SK-N-SH (cell line): ENCODE results near the gene TEAD4. TPM values are rescaled to one million over a fixed set of nuclear protein-coding genes. Genes with fewer than 3 reads are reported as not detected.

Experiments used
- CTCF ChIA-PET: fragments of 300-600, 350-600 bp; formaldehyde crosslinking; extraction: SDS; loops from one replicate; lab custom pipeline; 2021; lab: Yijun Ruan, JAX
- POLR2A ChIA-PET: fragments of 350-600 bp; sonication (Branson Sonifier 250); formaldehyde crosslinking; extraction: SDS; loops from one replicate; lab custom pipeline; 2020; ENCODE audit warnings: antibody characterized with exemption, inconsistent platforms; lab: Yijun Ruan, JAX
- DNase-seq: peaks from one replicate; pipeline ENCODE4 v3.0.0; 2012
- H2AFZ ChIP-seq: fragments of 200-600 bp; sonication (generic); 2 replicates; pipeline ENCODE4 v1.8.1; 2016; ENCODE audit warnings: antibody characterized with exemption, mild to moderate bottlenecking, low read depth
- H3F3A ChIP-seq: fragments of 200-600 bp; sonication (generic); replicated peaks from 2 replicates; pipeline ENCODE3; 2016; ENCODE audit warnings: antibody characterized with exemption, mild to moderate bottlenecking; ENCODE audit not compliant: insufficient read depth
- H3K27ac ChIP-seq, 2 experiments: fragments of 200-500 bp in 1 of 2; fragments of 200-600 bp in 1 of 2; sonication (Bioruptor generic) in 1 of 2; sonication (generic), shearing (Covaris generic) in 1 of 2; 2 replicates each; pipeline versions ENCODE4 v1.5.1 to v1.6.1; 2014 to 2016; ENCODE audit warnings: low read depth in 2 of 2, inconsistent platforms in 1 of 2, low read length in 1 of 2, mild to moderate bottlenecking in 1 of 2, mixed read lengths in 1 of 2
- H3K27me3 ChIP-seq: fragments of 200-600 bp; sonication (generic), shearing (Covaris generic); 2 replicates; pipeline ENCODE4 v1.6.1; 2016; ENCODE audit warnings: mixed run types; ENCODE audit not compliant: insufficient read depth
- H3K36me3 ChIP-seq, 2 experiments: fragments of 200-500 bp in 1 of 2; fragments of 200-600 bp in 1 of 2; sonication (Bioruptor generic) in 1 of 2; sonication (generic) in 1 of 2; replicated peaks in 1 of 2; 2 replicates each; pipeline versions ENCODE3 to v1.5.1; 2014 to 2016; ENCODE audit warnings: low read length in 1 of 2, mild to moderate bottlenecking in 1 of 2; ENCODE audit not compliant: insufficient read depth in 2 of 2, control insufficient read depth in 1 of 2
- H3K4me1 ChIP-seq, 2 experiments: fragments of 200-500 bp in 1 of 2; fragments of 200-600 bp in 1 of 2; sonication (Bioruptor generic) in 1 of 2; sonication (generic), shearing (Covaris generic) in 1 of 2; 2 replicates each; pipeline versions ENCODE4 v1.5.1 to v1.6.1; 2014 to 2016; ENCODE audit warnings: low read depth in 1 of 2, low read length in 1 of 2, mixed run types in 1 of 2; ENCODE audit not compliant: insufficient read depth in 2 of 2, control insufficient read depth in 1 of 2
- H3K4me2 ChIP-seq: fragments of 200-600 bp; sonication (generic), shearing (Covaris generic); 2 replicates; pipeline ENCODE4 v1.6.1; 2017; ENCODE audit warnings: mixed run types
- H3K4me3 ChIP-seq, 2 experiments: fragments of 200-500 bp in 1 of 2; fragments of 200-600 bp in 1 of 2; sonication (Bioruptor generic) in 1 of 2; sonication (generic), shearing (Covaris generic) in 1 of 2; 2 replicates each; pipeline versions ENCODE4 v1.5.1 to v1.8.1; 2014 to 2016; ENCODE audit warnings: low read depth in 2 of 2, inconsistent platforms in 1 of 2, low read length in 1 of 2, mild to moderate bottlenecking in 1 of 2, mixed read lengths in 1 of 2, moderate library complexity in 1 of 2
- H3K79me2 ChIP-seq: fragments of 200-600 bp; sonication (generic); 2 replicates; pipeline ENCODE4 v1.8.1; 2017; ENCODE audit warnings: mild to moderate bottlenecking; ENCODE audit not compliant: insufficient read depth
- H3K9ac ChIP-seq: fragments of 200-600 bp; sonication (generic); 2 replicates; pipeline ENCODE4 v1.6.1; 2017; ENCODE audit warnings: mixed run types
- H3K9me2 ChIP-seq: fragments of 200-600 bp; sonication (generic); 2 replicates; pipeline ENCODE4 v1.6.1; 2017; ENCODE audit warnings: mixed run types
- H3K9me3 ChIP-seq: fragments of 200-600 bp; sonication (generic); 2 replicates; pipeline ENCODE4 v1.6.1; 2017; ENCODE audit warnings: mixed run types, mild to moderate bottlenecking, moderate library complexity
- H4K20me1 ChIP-seq: fragments of 200-600 bp; sonication (generic); 2 replicates; pipeline ENCODE4 v1.6.1; 2017; ENCODE audit warnings: mild to moderate bottlenecking, mixed run types; ENCODE audit not compliant: insufficient read depth
- CHD2 ChIP-seq: fragments of 150-350 bp; IDR thresholded peaks from 2 replicates; pipeline ENCODE4 v1.6.1; 2018; ENCODE audit warnings: low read length; ENCODE audit not compliant: partially characterized antibody
- FOXJ3 ChIP-seq: sonication (generic); formaldehyde crosslinking; IDR thresholded peaks from 2 replicates; pipeline ENCODE4 v1.5.1; 2020; ENCODE audit warnings: mild to moderate bottlenecking, missing genetic modification reagents
- FOXM1 ChIP-seq: IDR thresholded peaks from 2 replicates; pipeline ENCODE4 v1.4.0; 2012; ENCODE audit warnings: low read depth, mild to moderate bottlenecking
- GATA2 ChIP-seq: sonication (generic); formaldehyde crosslinking; IDR thresholded peaks from 2 replicates; pipeline ENCODE4 v1.5.0; 2020; ENCODE audit warnings: mild to moderate bottlenecking, missing genetic modification reagents
- MEF2A ChIP-seq: IDR thresholded peaks from 2 replicates; pipeline ENCODE4 v1.4.0; 2012; ENCODE audit warnings: low read depth, borderline replicate concordance
- NFIC ChIP-seq: IDR thresholded peaks from 2 replicates; pipeline ENCODE4 v1.4.0; 2012; ENCODE audit warnings: borderline replicate concordance
- SIN3A ChIP-seq: IDR thresholded peaks from 2 replicates; pipeline ENCODE4 v1.6.1; 2012; ENCODE audit warnings: low read depth, mild to moderate bottlenecking, low read length, moderate library complexity, borderline replicate concordance
- TEAD4 ChIP-seq: IDR thresholded peaks from 2 replicates; pipeline ENCODE4 v1.4.0; 2012; ENCODE audit warnings: mild to moderate bottlenecking, borderline replicate concordance; ENCODE audit not compliant: insufficient read depth
- YY1 ChIP-seq: IDR thresholded peaks from 2 replicates; pipeline ENCODE4 v1.4.0; 2012; ENCODE audit warnings: low read depth, mild to moderate bottlenecking
- WGBS: methylation state at CpG from one replicate; pipeline ENCODE4 v1.1.6; 2017; ENCODE audit warnings: low lambda C conversion rate; 5-methylcytosine and 5-hydroxymethylcytosine counted together
- polyA plus RNA-seq, 3 experiments: library from polyadenylated mRNA; depleted of rRNA; stranded (reverse); fragments of >200 nt; gene quantifications; 2 replicates each; pipeline ENCODE4 v1.2.3, GENCODE V29; 2012
- TF ChIP-seq, protein P1 (sequence below): IDR thresholded peaks from 2 replicates; pipeline ENCODE4 v1.6.1; 2012; ENCODE audit warnings: mild to moderate bottlenecking, low read depth, low read length, moderate library complexity
- TF ChIP-seq, protein P2 (sequence below): IDR thresholded peaks from 2 replicates; pipeline ENCODE4 v1.4.0; 2012; ENCODE audit warnings: low read depth
- TF ChIP-seq, protein P3 (sequence below): fragments of 150-350 bp; IDR thresholded peaks from 2 replicates; pipeline ENCODE4 v1.6.1; 2017; ENCODE audit warnings: antibody characterized with exemption, low read length, low read depth, borderline replicate concordance
- TF ChIP-seq, protein P4 (sequence below): IDR thresholded peaks from 2 replicates; pipeline ENCODE4 v1.4.0; 2012; ENCODE audit warnings: low read depth, borderline replicate concordance

The TEAD4 gene
- polyA plus RNA-seq, 1 of the 3 experiments (the other 2 are of a cell fraction) = 27.1 TPM

DNA sequence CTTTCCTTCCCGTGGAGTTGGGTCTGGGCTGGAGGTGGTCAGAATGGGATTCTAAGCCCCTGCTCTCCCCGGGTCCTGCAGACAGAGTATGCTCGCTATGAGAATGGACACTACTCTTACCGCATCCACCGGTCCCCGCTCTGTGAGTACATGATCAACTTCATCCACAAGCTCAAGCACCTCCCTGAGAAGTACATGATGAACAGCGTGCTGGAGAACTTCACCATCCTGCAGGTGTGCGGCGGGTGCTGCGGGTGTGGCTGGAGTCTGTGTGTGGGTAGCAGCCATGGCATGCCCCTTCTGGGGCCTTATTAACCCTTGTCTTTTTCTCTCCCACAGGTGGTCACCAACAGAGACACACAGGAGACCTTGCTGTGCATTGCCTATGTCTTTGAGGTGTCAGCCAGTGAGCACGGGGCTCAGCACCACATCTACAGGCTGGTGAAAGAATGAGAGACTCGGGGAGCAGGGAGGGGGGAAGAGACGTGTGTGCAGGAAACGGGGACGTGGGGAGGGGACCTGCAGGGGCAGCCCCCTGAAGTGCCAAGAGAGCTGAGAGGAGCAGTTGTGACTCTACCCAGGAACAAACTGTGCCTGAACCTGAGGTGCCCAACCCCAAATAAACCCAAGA, 80.9 kb downstream of the TEAD4 start (continued):
- TF ChIP-seq SIN3A (no peak), GATA2 (CRISPR knock-in tag) (no peak), TEAD4 (no peak)

DNA sequence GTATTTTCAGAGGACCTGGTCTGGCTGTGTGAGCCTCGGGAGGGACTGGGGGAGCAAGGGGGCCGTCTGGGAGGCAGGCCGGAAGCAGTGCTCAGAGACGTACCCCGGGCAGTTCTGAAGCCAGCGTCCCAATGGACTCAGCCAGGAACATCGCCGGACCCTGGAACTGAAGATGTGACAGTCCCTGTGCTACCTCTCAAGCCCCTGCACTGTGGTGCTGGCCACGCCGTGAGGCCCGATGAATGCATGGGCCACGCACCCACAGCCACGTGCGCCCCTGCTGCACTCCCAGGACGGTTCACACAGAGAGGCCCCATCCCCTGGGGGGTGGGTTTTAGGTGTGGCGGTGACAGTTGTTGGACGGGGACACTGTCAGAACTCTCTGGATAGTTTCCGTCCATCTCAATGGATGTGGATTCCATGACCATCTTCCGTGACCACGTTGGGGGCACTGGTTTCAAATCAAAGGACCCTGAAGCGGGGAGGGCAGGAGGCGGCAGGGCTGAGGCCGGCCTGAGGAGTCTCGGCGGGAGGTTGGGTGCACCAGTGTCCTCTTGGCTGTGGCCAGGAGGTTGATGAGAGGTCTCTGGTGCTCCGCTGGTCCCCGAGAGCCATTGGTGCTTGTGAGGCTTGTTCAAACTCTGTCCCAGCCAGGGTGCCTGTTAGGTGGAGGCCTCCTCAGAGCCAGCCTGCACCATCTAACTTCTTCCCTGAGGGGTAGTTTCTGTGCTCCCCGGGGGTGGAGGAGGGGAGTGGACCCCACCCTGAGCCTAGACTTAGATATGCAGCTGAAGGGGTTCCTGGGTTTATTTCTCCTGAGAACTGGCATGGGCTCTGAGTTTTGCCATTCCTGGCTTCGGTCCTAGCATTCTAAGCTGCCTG, 81.7 kb downstream of the TEAD4 start:
- Histone ChIP-seq H3F3A (no peaks in the 10 kb centered on the region), H3K79me2 (no peaks in the 10 kb centered on the region), H3K9ac (no peak overlapping the region), H3K36me3 (peaks cover 5 to 27% of the 10 kb centered on the region in 2 experiments), H3K9me2 (no peaks in the 10 kb centered on the region), H3K4me3 (no peak overlapping the region; a peak in 1 of 4 replicates), H3K4me2 (no peak overlapping the region), H3K4me1 (no peaks in the 10 kb centered on the region; a peak in 1 of 4 replicates), H4K20me1 (no peaks in the 10 kb centered on the region; the same call in 1 of the 2 replicates), H3K9me3 (no peaks in the 10 kb centered on the region), H3K27me3 (no peaks in the 10 kb centered on the region), H3K27ac (no peak overlapping the region), H2AFZ (no peak overlapping the region)
- WGBS = 82% methylated on average over 10 of the region's 29 CpGs
- ChIA-PET POLR2A (no interaction called here), CTCF (interaction anchor here (0.7 to 2.7 kb wide), 12 partner anchors 8 to 259 kb away, joined by 3 to 14 read pairs (median 6); partner anchors contain the start of gene TEX52)
- TF ChIP-seq, protein P1, sequence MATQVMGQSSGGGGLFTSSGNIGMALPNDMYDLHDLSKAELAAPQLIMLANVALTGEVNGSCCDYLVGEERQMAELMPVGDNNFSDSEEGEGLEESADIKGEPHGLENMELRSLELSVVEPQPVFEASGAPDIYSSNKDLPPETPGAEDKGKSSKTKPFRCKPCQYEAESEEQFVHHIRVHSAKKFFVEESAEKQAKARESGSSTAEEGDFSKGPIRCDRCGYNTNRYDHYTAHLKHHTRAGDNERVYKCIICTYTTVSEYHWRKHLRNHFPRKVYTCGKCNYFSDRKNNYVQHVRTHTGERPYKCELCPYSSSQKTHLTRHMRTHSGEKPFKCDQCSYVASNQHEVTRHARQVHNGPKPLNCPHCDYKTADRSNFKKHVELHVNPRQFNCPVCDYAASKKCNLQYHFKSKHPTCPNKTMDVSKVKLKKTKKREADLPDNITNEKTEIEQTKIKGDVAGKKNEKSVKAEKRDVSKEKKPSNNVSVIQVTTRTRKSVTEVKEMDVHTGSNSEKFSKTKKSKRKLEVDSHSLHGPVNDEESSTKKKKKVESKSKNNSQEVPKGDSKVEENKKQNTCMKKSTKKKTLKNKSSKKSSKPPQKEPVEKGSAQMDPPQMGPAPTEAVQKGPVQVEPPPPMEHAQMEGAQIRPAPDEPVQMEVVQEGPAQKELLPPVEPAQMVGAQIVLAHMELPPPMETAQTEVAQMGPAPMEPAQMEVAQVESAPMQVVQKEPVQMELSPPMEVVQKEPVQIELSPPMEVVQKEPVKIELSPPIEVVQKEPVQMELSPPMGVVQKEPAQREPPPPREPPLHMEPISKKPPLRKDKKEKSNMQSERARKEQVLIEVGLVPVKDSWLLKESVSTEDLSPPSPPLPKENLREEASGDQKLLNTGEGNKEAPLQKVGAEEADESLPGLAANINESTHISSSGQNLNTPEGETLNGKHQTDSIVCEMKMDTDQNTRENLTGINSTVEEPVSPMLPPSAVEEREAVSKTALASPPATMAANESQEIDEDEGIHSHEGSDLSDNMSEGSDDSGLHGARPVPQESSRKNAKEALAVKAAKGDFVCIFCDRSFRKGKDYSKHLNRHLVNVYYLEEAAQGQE = no peak
- TF ChIP-seq, protein P2, sequence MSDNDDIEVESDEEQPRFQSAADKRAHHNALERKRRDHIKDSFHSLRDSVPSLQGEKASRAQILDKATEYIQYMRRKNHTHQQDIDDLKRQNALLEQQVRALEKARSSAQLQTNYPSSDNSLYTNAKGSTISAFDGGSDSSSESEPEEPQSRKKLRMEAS = no peak
- no peak for TF ChIP-seq FOXJ3 (CRISPR knock-in tag)
- TF ChIP-seq MEF2A = no peak
- TF ChIP-seq, protein P3, sequence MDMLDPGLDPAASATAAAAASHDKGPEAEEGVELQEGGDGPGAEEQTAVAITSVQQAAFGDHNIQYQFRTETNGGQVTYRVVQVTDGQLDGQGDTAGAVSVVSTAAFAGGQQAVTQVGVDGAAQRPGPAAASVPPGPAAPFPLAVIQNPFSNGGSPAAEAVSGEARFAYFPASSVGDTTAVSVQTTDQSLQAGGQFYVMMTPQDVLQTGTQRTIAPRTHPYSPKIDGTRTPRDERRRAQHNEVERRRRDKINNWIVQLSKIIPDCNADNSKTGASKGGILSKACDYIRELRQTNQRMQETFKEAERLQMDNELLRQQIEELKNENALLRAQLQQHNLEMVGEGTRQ = no peak
- TF ChIP-seq, protein P4, sequence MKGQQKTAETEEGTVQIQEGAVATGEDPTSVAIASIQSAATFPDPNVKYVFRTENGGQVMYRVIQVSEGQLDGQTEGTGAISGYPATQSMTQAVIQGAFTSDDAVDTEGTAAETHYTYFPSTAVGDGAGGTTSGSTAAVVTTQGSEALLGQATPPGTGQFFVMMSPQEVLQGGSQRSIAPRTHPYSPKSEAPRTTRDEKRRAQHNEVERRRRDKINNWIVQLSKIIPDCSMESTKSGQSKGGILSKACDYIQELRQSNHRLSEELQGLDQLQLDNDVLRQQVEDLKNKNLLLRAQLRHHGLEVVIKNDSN = no peak
- no peak for TF ChIP-seq FOXM1
- no peak for TF ChIP-seq YY1
- no peak for TF ChIP-seq CHD2
- no peak for TF ChIP-seq NFIC
- no peak for DNase-seq
